ENCODE measurements around the gene SLC34A1. TPM values are rescaled to one million over a fixed set of nuclear protein-coding genes. Genes with fewer than 3 reads are reported as not detected.

The SLC34A1 gene
- total RNA-seq, 1 experiment from 2014 or later = not detected

DNA sequence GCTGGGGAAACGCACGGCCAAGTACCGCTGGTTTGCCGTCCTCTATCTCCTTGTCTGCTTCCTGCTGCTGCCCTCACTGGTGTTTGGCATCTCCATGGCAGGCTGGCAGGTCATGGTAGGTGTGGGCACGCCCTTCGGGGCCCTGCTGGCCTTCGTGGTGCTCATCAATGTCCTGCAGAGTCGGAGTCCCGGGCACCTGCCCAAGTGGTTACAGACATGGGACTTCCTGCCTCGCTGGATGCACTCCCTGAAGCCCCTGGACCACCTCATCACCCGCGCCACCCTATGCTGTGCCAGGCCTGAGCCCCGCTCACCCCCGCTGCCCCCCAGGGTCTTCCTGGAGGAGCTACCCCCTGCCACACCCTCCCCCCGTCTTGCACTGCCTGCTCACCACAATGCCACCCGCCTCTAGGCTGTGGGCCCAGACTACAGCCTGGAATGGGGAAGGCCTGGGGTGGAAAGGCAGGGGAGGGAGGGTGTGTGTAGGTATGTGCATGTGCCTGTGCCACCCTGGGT, 13.7 kb downstream of the SLC34A1 start:
- TF ChIP-seq, protein P1, sequence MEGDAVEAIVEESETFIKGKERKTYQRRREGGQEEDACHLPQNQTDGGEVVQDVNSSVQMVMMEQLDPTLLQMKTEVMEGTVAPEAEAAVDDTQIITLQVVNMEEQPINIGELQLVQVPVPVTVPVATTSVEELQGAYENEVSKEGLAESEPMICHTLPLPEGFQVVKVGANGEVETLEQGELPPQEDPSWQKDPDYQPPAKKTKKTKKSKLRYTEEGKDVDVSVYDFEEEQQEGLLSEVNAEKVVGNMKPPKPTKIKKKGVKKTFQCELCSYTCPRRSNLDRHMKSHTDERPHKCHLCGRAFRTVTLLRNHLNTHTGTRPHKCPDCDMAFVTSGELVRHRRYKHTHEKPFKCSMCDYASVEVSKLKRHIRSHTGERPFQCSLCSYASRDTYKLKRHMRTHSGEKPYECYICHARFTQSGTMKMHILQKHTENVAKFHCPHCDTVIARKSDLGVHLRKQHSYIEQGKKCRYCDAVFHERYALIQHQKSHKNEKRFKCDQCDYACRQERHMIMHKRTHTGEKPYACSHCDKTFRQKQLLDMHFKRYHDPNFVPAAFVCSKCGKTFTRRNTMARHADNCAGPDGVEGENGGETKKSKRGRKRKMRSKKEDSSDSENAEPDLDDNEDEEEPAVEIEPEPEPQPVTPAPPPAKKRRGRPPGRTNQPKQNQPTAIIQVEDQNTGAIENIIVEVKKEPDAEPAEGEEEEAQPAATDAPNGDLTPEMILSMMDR (IDR thresholded peaks at IDR 0.05; ENCODE audit: insufficient read depth in 1 of 2, low read depth in 1 of 2, low read length in 1 of 2, severe bottlenecking in 1 of 2, unreplicated experiment in 1 of 2) = no peak

DNA sequence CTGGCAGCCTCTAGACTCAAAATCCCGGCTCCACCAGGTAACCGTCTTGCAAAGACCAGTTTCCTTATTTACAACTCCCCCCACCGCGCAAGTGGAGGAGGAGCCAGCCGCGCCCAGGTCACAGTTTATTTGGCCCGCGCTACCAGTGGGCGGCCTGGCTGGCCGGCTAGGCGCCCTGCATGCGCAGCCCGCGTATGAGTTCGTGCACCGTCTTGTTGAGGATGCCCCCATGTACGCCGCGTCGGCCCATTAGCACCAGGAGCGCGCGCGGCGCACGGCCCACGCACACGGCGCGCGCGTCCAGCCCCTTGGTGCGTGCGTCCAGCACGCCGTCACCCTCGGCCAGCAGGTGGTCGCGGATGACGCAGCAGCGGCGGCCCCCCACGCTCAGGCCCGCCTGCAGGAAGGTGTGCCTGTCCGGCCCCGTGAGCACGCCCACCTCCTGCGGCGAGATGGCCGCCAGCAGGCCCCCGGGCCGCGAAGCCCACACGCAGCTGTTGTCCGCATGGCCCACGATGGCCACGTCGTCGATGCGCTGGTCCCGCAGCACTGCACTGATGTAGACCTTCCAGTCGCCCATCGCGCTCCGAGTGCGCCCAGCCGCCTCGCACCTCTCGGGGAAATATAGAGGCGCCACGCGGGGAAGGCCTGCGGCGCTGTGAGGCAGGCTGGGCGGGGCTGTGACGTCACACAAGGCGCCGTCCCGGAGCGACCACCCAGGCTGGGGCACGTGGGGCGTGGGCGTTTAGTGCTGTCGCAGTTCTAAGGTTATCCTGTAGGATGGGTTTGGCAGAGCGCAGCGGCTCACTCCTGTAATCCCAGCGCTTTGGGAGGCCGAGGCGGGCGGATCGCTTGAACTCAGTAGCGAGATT, 16.0 kb downstream of the SLC34A1 start, which contains the start of gene PFN3:
TSS of gene PFN3 (minus strand) at position 665 of the 872 bp plus-strand sequence. CDS start at position 580, 85 bp downstream.
- no peak for DNase-seq
- Histone ChIP-seq H3K27me3 (replicated peaks; ENCODE audit: control insufficient read depth, insufficient read depth, low read length) (no peaks in the 10 kb centered on the region), H3K4me3 (ENCODE audit: low read depth, low read length) (no peak within 1 kb of the TSS), H3K9me3 (no peaks in the 10 kb centered on the region), H3K4me1 (peaks cover 6% of the 10 kb centered on the region), H3K36me3 (ENCODE audit: control insufficient read depth, insufficient read depth, low read length) (no peaks in the 10 kb centered on the region)
- Mint-ChIP-seq H3K4me1 (ENCODE audit: low read depth, unreplicated experiment) (peaks cover 6% of the 10 kb centered on the region), H3K27me3 (ENCODE audit: insufficient read depth, unreplicated experiment) (peaks cover under 1% of the 10 kb centered on the region), H3K4me3 (ENCODE audit: unreplicated experiment) (no peak within 1 kb of the TSS), H3K36me3 (ENCODE audit: insufficient read depth, unreplicated experiment) (peaks cover 6% of the 10 kb centered on the region), H3K27ac (ENCODE audit: unreplicated experiment) (no peak within 1 kb of the TSS), H3K9me3 (ENCODE audit: unreplicated experiment) (no peaks in the 10 kb centered on the region)
- POLR2A ChIA-PET = no interaction called here
- intact Hi-C loops (cut with micrococcal nuclease; ENCODE audit: unreplicated experiment) = no loop called here
- TF ChIP-seq, protein P1 (IDR thresholded peaks at IDR 0.05; ENCODE audit: insufficient read depth in 1 of 2, low read depth in 1 of 2, low read length in 1 of 2, severe bottlenecking in 1 of 2, unreplicated experiment in 1 of 2) = no peak
- BruUV-seq (replicated peaks) = no TSS peak
- CTCF ChIA-PET = interaction anchor here (0.7 to 5.1 kb wide), 2 partner anchors 10 to 26 kb away, joined by 3 to 148 read pairs; no protein-coding TSS in a partner anchor

More for the DNA sequence above, 13.7 kb downstream of the SLC34A1 start:
- no peak for DNase-seq
- peaks cover 6% of the 10 kb centered on the region for H3K4me1 Mint-ChIP-seq (ENCODE audit: low read depth, unreplicated experiment)
- H3K9me3 ChIP-seq = no peaks in the 10 kb centered on the region
- no peaks in the 10 kb centered on the region for H3K27me3 ChIP-seq (replicated peaks; ENCODE audit: control insufficient read depth, insufficient read depth, low read length)
- no peaks in the 10 kb centered on the region; the same call in 1 of the 2 replicates for H3K4me1 ChIP-seq
- POLR2A ChIA-PET = no interaction called here
- H3K4me3 Mint-ChIP-seq (ENCODE audit: unreplicated experiment) = no peak overlapping the region
- no TSS peak for BruUV-seq (replicated peaks)
- peaks cover 3% of the 10 kb centered on the region for H3K27me3 Mint-ChIP-seq (ENCODE audit: insufficient read depth, unreplicated experiment)
- H3K4me3 ChIP-seq (ENCODE audit: low read depth, low read length) = no peak overlapping the region
- no peaks in the 10 kb centered on the region for H3K36me3 ChIP-seq (ENCODE audit: control insufficient read depth, insufficient read depth, low read length)
- H3K27ac Mint-ChIP-seq (ENCODE audit: unreplicated experiment) = no peak overlapping the region
- CTCF ChIA-PET = no interaction called here
- H3K36me3 Mint-ChIP-seq (ENCODE audit: insufficient read depth, unreplicated experiment) = peaks cover 6% of the 10 kb centered on the region
- intact Hi-C loops (cut with micrococcal nuclease; ENCODE audit: unreplicated experiment) = no loop called here
- no peaks in the 10 kb centered on the region for H3K9me3 Mint-ChIP-seq (ENCODE audit: unreplicated experiment)

DNA sequence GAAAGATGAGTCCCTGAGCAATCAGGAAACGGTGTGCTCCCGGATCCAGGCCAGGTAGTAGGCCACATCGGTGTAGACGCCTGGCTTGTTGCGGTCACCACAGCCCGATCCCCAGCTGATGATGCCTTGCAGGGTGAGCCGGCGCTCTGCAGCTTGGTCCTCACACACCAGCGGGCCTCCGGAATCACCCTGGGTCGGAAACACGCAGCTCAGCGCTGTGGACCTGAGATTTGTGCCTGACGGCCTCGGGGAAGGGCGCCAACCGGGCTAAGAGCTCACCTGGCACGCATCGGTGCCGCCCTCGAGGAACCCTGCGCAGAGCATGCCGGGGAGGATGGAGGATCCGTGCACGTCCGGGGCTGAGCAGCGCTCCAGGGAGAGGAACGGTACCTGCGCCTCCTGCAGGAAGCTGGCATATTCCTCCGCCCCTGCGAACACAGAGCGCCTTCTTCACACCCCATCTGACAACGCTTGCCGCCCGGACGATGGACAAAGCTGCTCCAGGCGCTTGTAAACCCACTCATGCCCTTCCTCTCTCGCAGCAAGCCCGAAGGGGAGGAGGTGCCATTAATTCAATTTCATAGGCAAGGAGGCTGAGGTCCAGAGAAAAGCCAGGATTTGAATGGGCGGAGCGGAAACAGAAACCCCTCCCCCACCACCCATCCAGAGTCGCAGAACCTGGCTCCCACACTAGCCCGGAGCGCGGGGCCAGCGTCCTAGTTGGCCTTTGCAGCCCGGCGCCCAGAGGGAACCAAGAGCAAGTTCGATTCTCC, 18.2 kb downstream of the SLC34A1 start:
- CTCF ChIA-PET = interaction anchor here (0.6 to 5.1 kb wide), 21 partner anchors 10 to 315 kb away, joined by 3 to 148 read pairs (median 8); partner anchors contain the start of genes FGFR4, GRK6, PDLIM7 and PRR7
- DNase-seq = peak; percentile 91 to 92

More for the DNA sequence above, 18.2 kb downstream of the SLC34A1 start:
- Mint-ChIP-seq H3K27ac (ENCODE audit: unreplicated experiment) (peak overlapping the region; percentile 50), H3K9me3 (ENCODE audit: unreplicated experiment) (no peaks in the 10 kb centered on the region), H3K36me3 (ENCODE audit: insufficient read depth, unreplicated experiment) (peaks cover 6% of the 10 kb centered on the region), H3K4me1 (ENCODE audit: low read depth, unreplicated experiment) (peaks cover 6% of the 10 kb centered on the region), H3K4me3 (ENCODE audit: unreplicated experiment) (peak overlapping the region; percentile 93), H3K27me3 (ENCODE audit: insufficient read depth, unreplicated experiment) (no peaks in the 10 kb centered on the region)
- H3K27me3 ChIP-seq (replicated peaks; ENCODE audit: control insufficient read depth, insufficient read depth, low read length) = no peaks in the 10 kb centered on the region
- BruUV-seq (replicated peaks) = TSS peak; percentile 29
- intact Hi-C loops (cut with micrococcal nuclease; ENCODE audit: unreplicated experiment) = loop anchor here (1.0 to 2.0 kb wide), 3 partner anchors 12 to 94 kb away; partner anchors contain the start of gene PDLIM7
- TF ChIP-seq, protein P1 (IDR thresholded peaks at IDR 0.05; ENCODE audit: insufficient read depth in 1 of 2, low read depth in 1 of 2, low read length in 1 of 2, severe bottlenecking in 1 of 2, unreplicated experiment in 1 of 2) = peak; percentile 56 to 87
- H3K4me1 ChIP-seq = peaks cover 6% of the 10 kb centered on the region
- peak overlapping the region; percentile 88 for H3K4me3 ChIP-seq (ENCODE audit: low read depth, low read length)
- no peaks in the 10 kb centered on the region for H3K36me3 ChIP-seq (ENCODE audit: control insufficient read depth, insufficient read depth, low read length)
- no peaks in the 10 kb centered on the region for H3K9me3 ChIP-seq
- POLR2A ChIA-PET = interaction anchor here (0.8 to 3.6 kb wide), 9 partner anchors 12 to 90 kb away, joined by 3 to 32 read pairs (median 6); partner anchors contain the start of genes GRK6 and LMAN2
